ENCODE data around the gene ARHGAP20.
"Not testable (repeated sequence)": the region's sequence is repeated elsewhere in the genome, so short reads cannot be mapped to it uniquely, and the experiment has no call there.

DNA sequence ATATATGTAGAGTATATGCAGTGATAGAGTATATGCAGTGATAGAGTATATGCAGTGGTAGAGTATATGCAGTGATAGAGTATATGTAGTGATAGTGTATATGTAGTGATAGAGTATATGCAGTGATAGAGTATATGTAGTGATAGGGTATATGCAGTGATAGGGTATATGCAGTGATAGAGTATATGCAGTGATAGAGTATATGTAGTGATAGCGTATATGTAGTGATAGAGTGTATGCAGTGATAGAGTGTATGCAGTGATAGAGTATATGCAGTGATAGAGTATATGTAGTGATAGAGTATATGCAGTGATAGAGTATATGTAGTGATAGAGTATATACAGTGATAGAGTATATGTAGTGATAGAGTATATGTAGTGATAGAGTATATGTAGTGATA, 92.9 kb downstream of the ARHGAP20 start:
- TF ChIP-seq EZH2 (IDR thresholded peaks at IDR 0.05; ENCODE audit: insufficient read depth, poor library complexity, severe bottlenecking); EZH2phosphoT487 (IDR thresholded peaks at IDR 0.05; ENCODE audit: insufficient read depth, low read depth): not testable (repeated sequence)

Data from GM23248 (cell line).